ENCODE data around the gene CRYBG1. TPM values are rescaled to one million over a fixed set of nuclear protein-coding genes. Genes with fewer than 3 reads are reported as not detected.

The CRYBG1 gene, protein sequence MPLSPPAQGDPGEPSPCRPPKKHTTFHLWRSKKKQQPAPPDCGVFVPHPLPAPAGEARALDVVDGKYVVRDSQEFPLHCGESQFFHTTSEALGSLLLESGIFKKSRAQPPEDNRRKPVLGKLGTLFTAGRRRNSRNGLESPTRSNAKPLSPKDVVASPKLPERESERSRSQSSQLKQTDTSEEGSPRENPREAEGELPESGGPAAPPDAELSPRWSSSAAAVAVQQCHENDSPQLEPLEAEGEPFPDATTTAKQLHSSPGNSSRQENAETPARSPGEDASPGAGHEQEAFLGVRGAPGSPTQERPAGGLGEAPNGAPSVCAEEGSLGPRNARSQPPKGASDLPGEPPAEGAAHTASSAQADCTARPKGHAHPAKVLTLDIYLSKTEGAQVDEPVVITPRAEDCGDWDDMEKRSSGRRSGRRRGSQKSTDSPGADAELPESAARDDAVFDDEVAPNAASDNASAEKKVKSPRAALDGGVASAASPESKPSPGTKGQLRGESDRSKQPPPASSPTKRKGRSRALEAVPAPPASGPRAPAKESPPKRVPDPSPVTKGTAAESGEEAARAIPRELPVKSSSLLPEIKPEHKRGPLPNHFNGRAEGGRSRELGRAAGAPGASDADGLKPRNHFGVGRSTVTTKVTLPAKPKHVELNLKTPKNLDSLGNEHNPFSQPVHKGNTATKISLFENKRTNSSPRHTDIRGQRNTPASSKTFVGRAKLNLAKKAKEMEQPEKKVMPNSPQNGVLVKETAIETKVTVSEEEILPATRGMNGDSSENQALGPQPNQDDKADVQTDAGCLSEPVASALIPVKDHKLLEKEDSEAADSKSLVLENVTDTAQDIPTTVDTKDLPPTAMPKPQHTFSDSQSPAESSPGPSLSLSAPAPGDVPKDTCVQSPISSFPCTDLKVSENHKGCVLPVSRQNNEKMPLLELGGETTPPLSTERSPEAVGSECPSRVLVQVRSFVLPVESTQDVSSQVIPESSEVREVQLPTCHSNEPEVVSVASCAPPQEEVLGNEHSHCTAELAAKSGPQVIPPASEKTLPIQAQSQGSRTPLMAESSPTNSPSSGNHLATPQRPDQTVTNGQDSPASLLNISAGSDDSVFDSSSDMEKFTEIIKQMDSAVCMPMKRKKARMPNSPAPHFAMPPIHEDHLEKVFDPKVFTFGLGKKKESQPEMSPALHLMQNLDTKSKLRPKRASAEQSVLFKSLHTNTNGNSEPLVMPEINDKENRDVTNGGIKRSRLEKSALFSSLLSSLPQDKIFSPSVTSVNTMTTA (N-terminal part only)
- total RNA-seq, result 16.1 and 23.9 TPM in 2 replicates

DNA sequence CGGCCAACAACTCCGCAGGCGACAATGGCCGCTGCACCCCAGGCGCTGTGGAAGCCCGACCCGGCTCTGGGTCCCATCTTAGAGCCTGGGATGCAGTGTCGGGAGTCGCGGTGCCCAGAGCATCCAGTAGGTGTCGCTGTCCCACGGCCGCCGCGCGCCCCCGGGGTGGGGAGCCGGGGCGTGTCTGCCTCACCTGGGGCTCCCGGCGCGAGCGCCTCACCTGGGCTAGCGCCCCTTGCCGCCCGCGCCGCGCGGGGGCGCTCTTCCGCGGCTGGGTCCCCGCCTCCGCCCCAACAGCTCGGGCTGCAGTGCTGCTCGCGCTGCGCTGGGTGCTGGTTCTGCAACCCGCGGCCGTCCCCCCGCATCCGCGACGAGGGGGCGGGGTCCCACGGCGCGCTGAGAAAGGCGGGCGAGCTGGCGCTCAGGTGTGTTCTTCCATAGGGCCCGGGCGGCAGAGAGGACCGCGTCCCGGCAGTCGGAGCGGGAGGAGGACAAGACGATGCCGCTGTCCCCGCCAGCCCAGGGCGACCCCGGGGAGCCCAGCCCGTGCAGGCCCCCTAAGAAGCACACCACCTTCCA, at the start of gene CRYBG1:
TSS of gene CRYBG1 (plus strand) at position 308 of the 579 bp plus-strand sequence. CDS start at position 500, 192 bp downstream.

DNA sequence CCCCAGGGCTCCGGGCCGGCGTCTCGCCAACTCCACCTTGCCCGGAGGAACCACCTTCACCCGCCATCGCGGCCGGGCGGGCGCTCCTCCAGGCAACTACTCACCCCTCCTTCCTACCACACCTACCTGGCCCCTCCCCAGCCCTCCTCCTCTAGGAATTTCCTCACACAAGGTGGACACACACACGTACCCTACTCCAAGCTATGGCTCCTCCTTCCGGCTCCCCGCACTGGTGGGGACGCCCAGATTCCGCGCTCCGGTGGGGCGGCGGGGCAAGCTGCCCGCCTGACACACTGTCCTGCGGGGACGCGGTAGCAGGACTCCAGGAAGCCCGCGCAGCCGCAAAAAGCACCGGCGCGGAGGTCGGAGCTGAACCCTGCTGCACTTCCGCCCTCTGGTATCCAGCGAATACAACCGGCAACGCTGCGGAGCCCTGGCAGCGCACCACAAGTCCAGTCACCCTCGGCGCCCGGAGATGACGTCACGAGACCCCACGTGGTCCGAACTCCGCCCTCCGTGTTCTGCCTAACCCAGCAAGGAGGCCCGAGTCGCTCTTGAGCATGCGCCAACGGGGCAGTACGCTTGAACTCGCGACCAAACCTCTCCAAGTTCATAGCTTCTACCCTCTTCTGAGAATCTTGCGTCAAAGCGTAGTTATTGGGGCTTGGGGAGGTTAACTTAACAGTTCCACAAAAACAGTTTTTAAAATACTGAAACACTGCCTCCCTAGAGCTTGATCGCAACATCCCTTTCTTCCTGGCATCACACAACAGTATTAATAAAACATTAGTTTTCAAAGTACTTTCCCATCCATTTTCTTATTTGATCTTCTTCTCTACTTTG, 35.0 kb upstream of the CRYBG1 start, which contains the start of gene ATG5:
TSS of gene ATG5 (minus strand) at position 425 of the 843 bp plus-strand sequence. CDS start 9,552 bp downstream, outside the sequence.

Other genes with a start within 250 kb of the CRYBG1 start
- gene ATG5, start 35.0 kb upstream of the CRYBG1 start, total RNA-seq, result 28.9 and 31.4 TPM in 2 replicates